Effector memory CD4-positive, alpha-beta T cell (primary cell): ENCODE data around the gene CYP2C18.
"Not testable (repeated sequence)": the region's sequence is repeated elsewhere in the genome, so short reads cannot be mapped to it uniquely, and the experiment has no call there.

Experiments used
- DNase-seq, 3 donors: peaks; one replicate each; pipeline ENCODE4 v3.0.0-alpha.2; 2020
- H3K27ac ChIP-seq: 2 replicates; pipeline ENCODE4 v1.7.0; 2013; ENCODE audit warnings: mild to moderate bottlenecking, low read length, moderate library complexity; ENCODE audit not compliant: insufficient read depth, poor library complexity, severe bottlenecking
- H3K27me3 ChIP-seq: replicated peaks from 2 replicates; pipeline ENCODE4 v1.7.0; 2013; ENCODE audit warnings: mild to moderate bottlenecking, low read length; ENCODE audit not compliant: insufficient read depth, control insufficient read depth, poor library complexity, severe bottlenecking
- H3K36me3 ChIP-seq: 2 replicates; pipeline ENCODE4 v1.7.0; 2013; ENCODE audit warnings: mild to moderate bottlenecking, low read length, moderate library complexity; ENCODE audit not compliant: control insufficient read depth, insufficient read depth
- H3K4me1 ChIP-seq: 2 replicates; pipeline ENCODE4 v1.7.0; 2013; ENCODE audit warnings: low read length, mild to moderate bottlenecking; ENCODE audit not compliant: control insufficient read depth, insufficient read depth, poor library complexity, severe bottlenecking
- H3K4me3 ChIP-seq: 2 replicates; pipeline ENCODE4 v1.7.0; 2013; ENCODE audit warnings: low read length, low read depth, mild to moderate bottlenecking; ENCODE audit not compliant: insufficient read depth, poor library complexity, severe bottlenecking
- H3K9me3 ChIP-seq: 2 replicates; pipeline ENCODE4 v1.7.0; 2013; ENCODE audit warnings: mild to moderate bottlenecking, low read length, moderate library complexity; ENCODE audit not compliant: control insufficient read depth

The CYP2C18 gene

GRCh38 chr10:94735197-94735596, 51.7 kb downstream of the CYP2C18 start:
- no peak for DNase-seq
- H3K27ac ChIP-seq = no peak overlapping the region
- no peaks in the 10 kb centered on the region for H3K9me3 ChIP-seq
- H3K4me3 ChIP-seq = no peak overlapping the region
- no peaks in the 10 kb centered on the region for H3K36me3 ChIP-seq
- H3K27me3 ChIP-seq = no peaks in the 10 kb centered on the region
- no peaks in the 10 kb centered on the region for H3K4me1 ChIP-seq

- Histone ChIP-seq H3K4me1 (no peaks in the 10 kb centered on the region), H3K27me3 (no peaks in the 10 kb centered on the region), H3K27ac (no peak overlapping the region), H3K4me3 (no peak overlapping the region), H3K9me3 (no peaks in the 10 kb centered on the region), H3K36me3 (no peaks in the 10 kb centered on the region)
- DNase-seq = no peak
Measured at GRCh38 chr10:94738588-94738987, 55.1 kb downstream of the CYP2C18 start.

- DNase-seq = no peak
- Histone ChIP-seq H3K27me3 (no peaks in the 10 kb centered on the region), H3K36me3 (no peaks in the 10 kb centered on the region), H3K27ac (no peak overlapping the region), H3K4me3 (no peak overlapping the region), H3K4me1 (no peaks in the 10 kb centered on the region), H3K9me3 (no peaks in the 10 kb centered on the region)
Measured at GRCh38 chr10:94747137-94747536, 63.6 kb downstream of the CYP2C18 start.

DNA sequence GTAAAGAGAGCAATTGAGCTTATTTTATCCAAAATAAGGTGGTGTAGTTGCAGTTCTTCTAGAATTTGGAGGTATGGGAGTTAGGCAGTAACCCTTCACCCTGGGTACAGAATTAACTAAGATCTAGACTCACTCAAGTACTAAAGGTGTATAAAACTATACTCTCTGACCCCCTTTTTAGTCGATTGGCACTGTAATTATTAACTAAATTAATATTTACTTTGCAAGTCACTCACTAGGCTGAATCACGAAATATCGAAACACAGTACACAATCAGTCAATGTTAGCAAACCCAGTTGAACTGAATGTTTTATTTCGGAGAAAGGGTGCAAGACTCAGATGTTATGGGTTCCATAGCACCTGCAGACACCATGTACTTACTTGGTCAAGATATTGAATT, 64.3 kb downstream of the CYP2C18 start:
- no peaks in the 10 kb centered on the region for H3K9me3 ChIP-seq
- no peak overlapping the region for H3K4me3 ChIP-seq
- no peak for DNase-seq
- no peaks in the 10 kb centered on the region for H3K4me1 ChIP-seq
- no peak overlapping the region for H3K27ac ChIP-seq
- H3K36me3 ChIP-seq = no peaks in the 10 kb centered on the region
- H3K27me3 ChIP-seq = no peaks in the 10 kb centered on the region

- Histone ChIP-seq H3K27ac (no peak overlapping the region), H3K36me3 (no peaks in the 10 kb centered on the region), H3K4me1 (no peaks in the 10 kb centered on the region), H3K9me3 (no peaks in the 10 kb centered on the region), H3K4me3 (no peak overlapping the region), H3K27me3 (no peaks in the 10 kb centered on the region)
- no peak for DNase-seq
Measured at GRCh38 chr10:94757916-94758315, 74.4 kb downstream of the CYP2C18 start.

- Histone ChIP-seq H3K4me3 (no peak overlapping the region), H3K4me1 (no peaks in the 10 kb centered on the region), H3K9me3 (no peaks in the 10 kb centered on the region), H3K27me3 (no peaks in the 10 kb centered on the region), H3K36me3 (no peaks in the 10 kb centered on the region), H3K27ac (no peak overlapping the region)
- DNase-seq = no peak
Measured at GRCh38 chr10:94760586-94761178, 77.2 kb downstream of the CYP2C18 start.

GRCh38 chr10:94762393-94762792, 78.9 kb downstream of the CYP2C18 start, which contains the start of gene CYP2C19:
TSS of gene CYP2C19 (plus strand) at chr10:94762681. CDS start at chr10:94762706, 25 bp downstream.
- H3K9me3 ChIP-seq = no peaks in the 10 kb centered on the region
- no peaks in the 10 kb centered on the region for H3K27me3 ChIP-seq
- H3K36me3 ChIP-seq = no peaks in the 10 kb centered on the region
- no peak for DNase-seq
- no peak within 1 kb of the TSS for H3K4me3 ChIP-seq
- no peaks in the 10 kb centered on the region for H3K4me1 ChIP-seq
- H3K27ac ChIP-seq = no peak within 1 kb of the TSS

DNA sequence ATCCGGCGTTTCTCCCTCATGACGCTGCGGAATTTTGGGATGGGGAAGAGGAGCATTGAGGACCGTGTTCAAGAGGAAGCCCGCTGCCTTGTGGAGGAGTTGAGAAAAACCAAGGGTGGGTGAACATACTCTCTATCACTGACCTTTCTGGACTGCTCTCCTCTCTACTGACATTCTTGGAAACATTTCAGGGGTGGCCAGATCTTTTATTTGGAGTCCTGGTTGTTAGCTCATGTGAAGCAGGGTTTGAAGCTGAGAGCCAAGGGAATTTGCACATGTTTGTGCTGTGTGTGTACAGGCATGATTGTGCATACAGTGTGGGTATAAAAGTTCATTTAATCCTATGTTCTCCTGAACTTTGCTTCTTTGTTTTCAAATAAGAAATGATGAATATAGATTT, 91.9 kb downstream of the CYP2C18 start:
- H3K27me3 ChIP-seq, H3K4me1 ChIP-seq, H3K36me3 ChIP-seq, DNase-seq, H3K4me3 ChIP-seq, H3K9me3 ChIP-seq, H3K27ac ChIP-seq: not testable (repeated sequence)

- Histone ChIP-seq H3K27ac (no peak overlapping the region), H3K36me3 (no peaks in the 10 kb centered on the region), H3K27me3 (no peaks in the 10 kb centered on the region), H3K4me3 (no peak overlapping the region), H3K4me1 (no peaks in the 10 kb centered on the region), H3K9me3 (no peaks in the 10 kb centered on the region)
- DNase-seq = no peak
Measured at GRCh38 chr10:94777886-94778458, 94.4 kb downstream of the CYP2C18 start.

- H3K27me3 ChIP-seq = no peaks in the 10 kb centered on the region
- H3K4me3 ChIP-seq = no peak overlapping the region
- H3K36me3 ChIP-seq = no peaks in the 10 kb centered on the region
- H3K9me3 ChIP-seq = no peaks in the 10 kb centered on the region
- H3K27ac ChIP-seq = no peak overlapping the region
- no peaks in the 10 kb centered on the region for H3K4me1 ChIP-seq
- no peak for DNase-seq
Measured at GRCh38 chr10:94780844-94781243, 97.3 kb downstream of the CYP2C18 start.
